Immature natural killer cell (primary cell): ENCODE measurements around the gene MYOD1. TPM values are rescaled to one million over a fixed set of nuclear protein-coding genes. Genes with fewer than 3 reads are reported as not detected.

Source experiments
- DNase-seq, 3 donors: peaks; one replicate each; pipeline ENCODE4 v3.0.0; 2022; ENCODE audit warnings: mixed read lengths in 1 of 3
- H3K27ac Mint-ChIP-seq, 6 donors: one replicate each; pipeline ENCODE4 v1.8.0; 2020; ENCODE audit warnings: mixed read lengths in 6 of 6, mild to moderate bottlenecking in 5 of 6, inconsistent platforms in 4 of 6, moderate library complexity in 3 of 6
- H3K27me3 Mint-ChIP-seq, 3 donors: one replicate each; pipeline ENCODE4 v1.8.0; 2020 to 2021; ENCODE audit warnings: low read depth in 3 of 3, mild to moderate bottlenecking in 3 of 3, mixed read lengths in 3 of 3, moderate library complexity in 3 of 3, inconsistent platforms in 1 of 3
- H3K36me3 Mint-ChIP-seq, 3 donors: one replicate each; pipeline ENCODE4 v1.8.0; 2020; ENCODE audit warnings: mixed read lengths in 3 of 3, inconsistent platforms in 2 of 3, mild to moderate bottlenecking in 2 of 3
- H3K4me1 Mint-ChIP-seq, 2 donors: one replicate each; pipeline ENCODE4 v1.8.0; 2020; ENCODE audit warnings: inconsistent platforms in 2 of 2, mild to moderate bottlenecking in 2 of 2, mixed read lengths in 2 of 2, moderate library complexity in 1 of 2
- H3K4me3 Mint-ChIP-seq, 5 donors: one replicate each; pipeline ENCODE4 v1.8.0; 2020; ENCODE audit warnings: mild to moderate bottlenecking in 5 of 5, mixed read lengths in 5 of 5, inconsistent platforms in 3 of 5, moderate library complexity in 3 of 5
- H3K9me3 Mint-ChIP-seq, 6 donors: one replicate each; pipeline ENCODE4 v1.8.0; 2020; ENCODE audit warnings: mild to moderate bottlenecking in 6 of 6, mixed read lengths in 6 of 6, inconsistent platforms in 4 of 6, moderate library complexity in 3 of 6
- polyA plus RNA-seq, 3 donors: library from polyadenylated mRNA; unstranded; fragments of 300-500 nt; fragmentation: Illumina TruSeq; gene quantifications; one replicate each; pipeline ENCODE4 v1.2.3, GENCODE V29; 2021

Gene MYOD1
- polyA plus RNA-seq, 3 donors from 2014 or later: not detected

GRCh38 chr11:17744151-17744940 lies 25.0 kb downstream of the MYOD1 start:
- no peak for DNase-seq
- Mint-ChIP-seq H3K4me3 (no peak overlapping the region), H3K27ac (no peak overlapping the region), H3K4me1 (no peaks in the 10 kb centered on the region), H3K36me3 (no peaks in the 10 kb centered on the region), H3K27me3 (peaks cover 3 to 15% (median 7%) of the 10 kb centered on the region in 3 donors), H3K9me3 (no peaks in the 10 kb centered on the region)

GRCh38 chr11:17745023-17745772 lies 25.8 kb downstream of the MYOD1 start:
- Mint-ChIP-seq H3K36me3 (no peaks in the 10 kb centered on the region), H3K9me3 (no peaks in the 10 kb centered on the region), H3K27ac (no peak overlapping the region), H3K4me1 (no peaks in the 10 kb centered on the region), H3K27me3 (peaks cover 3 to 18% (median 5%) of the 10 kb centered on the region in 3 donors), H3K4me3 (no peak overlapping the region)
- no peak for DNase-seq

- no peak overlapping the region for H3K4me3 Mint-ChIP-seq
- H3K27me3 Mint-ChIP-seq: peaks cover 3 to 16% (median 5%) of the 10 kb centered on the region in 3 donors
- H3K4me1 Mint-ChIP-seq: no peaks in the 10 kb centered on the region
- no peak overlapping the region for H3K27ac Mint-ChIP-seq
- no peaks in the 10 kb centered on the region for H3K9me3 Mint-ChIP-seq
- no peak for DNase-seq
- no peaks in the 10 kb centered on the region for H3K36me3 Mint-ChIP-seq
Measured at GRCh38 chr11:17746096-17746495, 26.7 kb downstream of the MYOD1 start.

- no peaks in the 10 kb centered on the region for H3K4me1 Mint-ChIP-seq
- peaks cover 3 to 12% (median 6%) of the 10 kb centered on the region in 3 donors for H3K27me3 Mint-ChIP-seq
- DNase-seq: no peak
- H3K4me3 Mint-ChIP-seq: no peak overlapping the region
- H3K9me3 Mint-ChIP-seq: no peaks in the 10 kb centered on the region
- H3K27ac Mint-ChIP-seq: no peak overlapping the region
- H3K36me3 Mint-ChIP-seq: no peaks in the 10 kb centered on the region
Measured at GRCh38 chr11:17747131-17747955, 28.0 kb downstream of the MYOD1 start.

GRCh38 chr11:17748044-17748443 lies 28.7 kb downstream of the MYOD1 start:
- Mint-ChIP-seq H3K27me3 (peaks cover 3 to 12% (median 6%) of the 10 kb centered on the region in 3 donors), H3K9me3 (no peaks in the 10 kb centered on the region), H3K27ac (no peak overlapping the region), H3K4me1 (no peaks in the 10 kb centered on the region), H3K36me3 (no peaks in the 10 kb centered on the region), H3K4me3 (no peak overlapping the region)
- DNase-seq: no peak

GRCh38 chr11:17748761-17749721 lies 29.7 kb downstream of the MYOD1 start:
- Mint-ChIP-seq H3K4me1 (no peaks in the 10 kb centered on the region), H3K27ac (no peak overlapping the region), H3K36me3 (no peaks in the 10 kb centered on the region), H3K4me3 (no peak overlapping the region), H3K27me3 (peaks cover 2 to 12% (median 6%) of the 10 kb centered on the region in 3 donors), H3K9me3 (no peaks in the 10 kb centered on the region)
- no peak for DNase-seq

- DNase-seq: no peak
- Mint-ChIP-seq H3K27me3 (peaks cover 2 to 12% (median 5%) of the 10 kb centered on the region in 3 donors), H3K4me3 (no peak overlapping the region), H3K27ac (no peak overlapping the region), H3K4me1 (no peaks in the 10 kb centered on the region), H3K36me3 (no peaks in the 10 kb centered on the region), H3K9me3 (no peaks in the 10 kb centered on the region)
Measured at GRCh38 chr11:17750013-17750800, 30.8 kb downstream of the MYOD1 start.

- no peak overlapping the region for H3K27ac Mint-ChIP-seq
- H3K36me3 Mint-ChIP-seq: no peaks in the 10 kb centered on the region
- H3K9me3 Mint-ChIP-seq: no peaks in the 10 kb centered on the region
- H3K27me3 Mint-ChIP-seq: peaks cover 0 to 11% (median 7%) of the 10 kb centered on the region in 3 donors
- DNase-seq: no peak
- no peak overlapping the region for H3K4me3 Mint-ChIP-seq
- H3K4me1 Mint-ChIP-seq: no peaks in the 10 kb centered on the region
Measured at GRCh38 chr11:17750801-17751165, 31.4 kb downstream of the MYOD1 start.

GRCh38 chr11:17751558-17751957 lies 32.2 kb downstream of the MYOD1 start:
- Mint-ChIP-seq H3K4me3 (no peak overlapping the region), H3K36me3 (no peaks in the 10 kb centered on the region), H3K27me3 (peaks cover 1 to 8% (median 7%) of the 10 kb centered on the region in 3 donors), H3K27ac (no peak overlapping the region), H3K9me3 (no peaks in the 10 kb centered on the region), H3K4me1 (no peaks in the 10 kb centered on the region)
- no peak for DNase-seq

GRCh38 chr11:17752144-17752543 lies 32.8 kb downstream of the MYOD1 start:
- no peaks in the 10 kb centered on the region for H3K9me3 Mint-ChIP-seq
- no peaks in the 10 kb centered on the region for H3K36me3 Mint-ChIP-seq
- no peak overlapping the region for H3K4me3 Mint-ChIP-seq
- H3K27ac Mint-ChIP-seq: no peak overlapping the region
- DNase-seq: no peak
- peaks cover 3 to 7% (median 7%) of the 10 kb centered on the region in 3 donors for H3K27me3 Mint-ChIP-seq
- H3K4me1 Mint-ChIP-seq: no peaks in the 10 kb centered on the region

GRCh38 chr11:17753153-17753552 lies 33.8 kb downstream of the MYOD1 start:
- DNase-seq: no peak

GRCh38 chr11:17753641-17754040 lies 34.3 kb downstream of the MYOD1 start:
- H3K4me3 Mint-ChIP-seq: no peak overlapping the region
- no peaks in the 10 kb centered on the region for H3K4me1 Mint-ChIP-seq
- no peaks in the 10 kb centered on the region for H3K9me3 Mint-ChIP-seq
- H3K36me3 Mint-ChIP-seq: no peaks in the 10 kb centered on the region
- DNase-seq: no peak
- H3K27me3 Mint-ChIP-seq: peaks cover 3 to 7% (median 7%) of the 10 kb centered on the region in 3 donors
- H3K27ac Mint-ChIP-seq: no peak overlapping the region

More at GRCh38 chr11:17753153-17753552, 33.8 kb downstream of the MYOD1 start:
- Mint-ChIP-seq H3K27me3 (peaks cover 3 to 7% (median 7%) of the 10 kb centered on the region in 3 donors), H3K4me3 (no peak overlapping the region), H3K4me1 (no peaks in the 10 kb centered on the region), H3K36me3 (no peaks in the 10 kb centered on the region), H3K9me3 (no peaks in the 10 kb centered on the region), H3K27ac (no peak overlapping the region)
